HG03520 (cell line): ENCODE results near the gene TMED8.
"Not testable (repeated sequence)": the region's sequence is repeated elsewhere in the genome, so short reads cannot be mapped to it uniquely, and the experiment has no call there.

ENCODE experiments used
- ATAC-seq: cut with Tn5 transposase; IDR thresholded peaks from one replicate; pipeline ENCODE4 v1.9.1; 2021; ENCODE audit warnings: mild to moderate bottlenecking, moderate library complexity; ENCODE audit not compliant: unreplicated experiment

The TMED8 gene

DNA sequence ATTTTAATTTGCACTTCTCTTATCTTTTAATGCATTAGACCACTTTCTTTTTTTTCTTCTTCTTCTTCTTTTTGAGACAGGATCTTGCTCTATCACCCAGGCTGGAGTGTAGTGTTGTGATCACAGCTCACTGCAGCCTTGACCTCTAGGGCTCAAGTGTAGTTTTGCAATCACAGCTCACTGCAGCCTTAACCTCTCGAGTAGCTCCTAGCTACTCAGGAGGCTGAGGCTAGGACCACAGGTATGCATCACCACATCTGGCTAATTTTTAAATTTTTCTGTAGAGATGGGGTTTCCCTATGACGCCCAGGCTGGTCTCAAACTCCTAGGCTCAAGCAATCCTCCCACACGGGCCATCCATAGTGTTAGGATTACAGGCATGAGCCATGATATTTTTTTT lies 12.7 kb downstream of the TMED8 start:
- no peak for ATAC-seq

DNA sequence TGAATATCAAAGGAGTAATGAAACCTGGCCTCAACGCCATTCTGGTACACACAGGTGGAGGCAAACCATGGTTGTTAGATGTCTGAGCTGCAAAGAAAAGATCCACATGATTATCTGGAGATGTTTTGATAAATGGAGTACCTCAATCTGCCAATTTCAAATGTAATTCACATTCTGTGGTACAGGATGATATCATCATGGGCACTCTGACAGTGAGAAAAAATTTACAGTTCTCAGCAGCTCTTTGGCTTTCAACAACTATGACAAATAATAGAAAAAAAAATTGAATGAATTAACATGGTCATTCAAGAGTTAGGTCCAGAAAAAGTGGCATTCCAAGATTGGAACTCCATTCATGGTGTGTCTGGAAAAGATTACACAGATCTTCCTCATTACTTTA lies 17.3 kb downstream of the TMED8 start:
- ATAC-seq: no peak

DNA sequence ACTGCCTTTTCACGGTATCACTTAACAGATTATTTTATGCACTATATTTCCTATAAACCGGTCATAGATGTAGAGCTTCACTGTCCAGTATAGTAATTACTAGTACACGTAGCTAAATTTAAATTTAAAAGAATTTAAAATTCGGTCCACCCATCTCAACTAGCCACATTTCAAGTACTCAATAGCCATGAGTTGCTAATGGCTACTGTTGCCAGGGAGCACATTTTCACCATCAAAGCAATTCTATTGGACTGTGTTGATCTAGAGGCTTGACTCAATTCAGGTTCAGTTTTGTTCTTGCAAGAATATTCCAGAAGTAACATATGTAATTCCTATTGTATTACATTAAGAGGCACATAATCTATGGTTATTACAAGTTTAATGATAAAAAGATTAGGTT lies 20.0 kb downstream of the TMED8 start:
- ATAC-seq: no peak

DNA sequence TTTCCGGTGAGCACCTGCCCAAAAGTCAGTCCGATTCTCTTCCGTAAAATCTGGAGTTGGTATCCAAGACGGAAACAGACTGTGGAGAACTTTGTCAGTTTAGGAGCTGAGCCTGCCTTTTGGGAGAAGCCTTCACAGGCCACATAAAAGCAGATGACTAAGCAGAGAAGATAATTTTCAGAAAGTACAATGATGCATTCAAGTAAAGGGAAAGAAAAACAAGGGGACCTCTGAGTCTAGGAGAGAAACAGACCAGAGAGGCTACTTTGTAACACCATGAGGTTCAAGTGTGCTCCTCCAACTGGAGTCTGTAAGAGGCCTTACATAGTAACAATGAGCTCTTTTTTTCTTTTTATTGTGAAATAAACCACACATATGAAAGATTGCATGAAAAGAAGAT lies 21.1 kb downstream of the TMED8 start:
- ATAC-seq: no peak

DNA sequence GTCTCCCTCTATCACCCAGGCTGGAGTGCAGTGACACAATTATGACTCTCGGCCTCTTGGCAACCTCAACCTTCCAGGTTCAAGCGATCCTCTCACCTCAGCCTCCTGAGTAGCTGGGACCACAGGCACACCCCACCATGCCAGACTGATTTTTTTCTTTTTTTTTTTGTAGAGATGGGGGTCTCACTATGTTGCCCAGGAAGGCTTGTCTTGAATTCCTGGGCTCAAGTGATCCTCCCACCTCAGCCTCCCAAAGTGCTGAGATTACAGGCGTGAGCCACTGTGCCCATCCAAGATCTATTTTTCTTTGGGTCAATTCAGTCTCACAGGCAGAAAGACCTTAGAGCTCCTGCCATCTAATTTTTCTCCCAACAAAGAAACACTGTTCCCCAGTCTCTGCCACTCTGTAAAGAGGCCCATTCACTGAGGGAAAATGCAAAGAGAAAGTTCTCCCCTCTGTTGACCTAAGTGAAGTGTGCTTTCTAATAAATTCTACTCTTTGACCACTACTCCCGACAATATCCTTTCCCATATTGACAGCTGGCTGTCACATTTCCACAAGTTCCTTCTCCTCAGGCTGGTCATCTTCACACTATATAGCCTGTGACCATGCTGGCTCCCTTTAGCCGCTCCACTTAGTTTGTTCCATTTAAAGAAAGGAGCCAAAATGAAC lies 23.3 kb downstream of the TMED8 start:
- no peak for ATAC-seq

DNA sequence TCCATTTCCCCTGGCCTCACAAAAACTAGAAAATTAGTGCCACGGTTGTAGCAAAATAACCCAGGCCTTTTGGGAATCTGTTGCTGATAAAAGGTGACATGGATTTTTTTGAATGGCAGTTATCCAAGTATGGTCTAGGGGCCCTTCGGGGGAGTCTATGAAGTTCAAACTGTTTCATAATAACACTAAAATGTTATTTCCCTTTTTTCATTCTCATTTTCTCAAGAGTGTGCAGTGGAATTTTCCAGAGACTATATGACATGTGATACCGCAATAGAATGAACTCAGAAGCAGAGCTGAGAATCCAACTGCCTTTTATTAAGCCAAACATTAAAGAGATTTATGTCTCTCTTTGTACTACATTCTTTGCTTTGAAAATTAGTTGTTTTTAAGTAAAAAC lies 29.1 kb downstream of the TMED8 start:
- no peak for ATAC-seq

DNA sequence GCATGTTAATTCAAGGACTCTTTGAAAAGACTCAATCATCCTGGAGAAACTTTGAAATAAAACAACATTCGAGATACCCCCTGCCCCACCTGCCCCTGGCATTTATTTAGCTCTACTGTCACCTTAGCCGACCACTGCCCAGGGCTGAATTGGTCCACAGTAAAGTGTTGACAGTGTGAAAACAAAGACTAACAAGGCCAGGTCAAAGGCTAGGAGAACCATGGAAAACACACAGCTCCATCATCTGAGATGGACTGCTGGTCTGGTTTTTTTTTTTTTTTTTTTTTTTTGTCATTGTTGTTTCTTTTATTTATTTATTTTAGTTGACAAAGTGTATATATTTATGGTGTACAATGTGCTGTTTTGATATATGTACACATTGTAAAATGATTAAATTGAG lies 30.4 kb downstream of the TMED8 start:
- no peak for ATAC-seq

DNA sequence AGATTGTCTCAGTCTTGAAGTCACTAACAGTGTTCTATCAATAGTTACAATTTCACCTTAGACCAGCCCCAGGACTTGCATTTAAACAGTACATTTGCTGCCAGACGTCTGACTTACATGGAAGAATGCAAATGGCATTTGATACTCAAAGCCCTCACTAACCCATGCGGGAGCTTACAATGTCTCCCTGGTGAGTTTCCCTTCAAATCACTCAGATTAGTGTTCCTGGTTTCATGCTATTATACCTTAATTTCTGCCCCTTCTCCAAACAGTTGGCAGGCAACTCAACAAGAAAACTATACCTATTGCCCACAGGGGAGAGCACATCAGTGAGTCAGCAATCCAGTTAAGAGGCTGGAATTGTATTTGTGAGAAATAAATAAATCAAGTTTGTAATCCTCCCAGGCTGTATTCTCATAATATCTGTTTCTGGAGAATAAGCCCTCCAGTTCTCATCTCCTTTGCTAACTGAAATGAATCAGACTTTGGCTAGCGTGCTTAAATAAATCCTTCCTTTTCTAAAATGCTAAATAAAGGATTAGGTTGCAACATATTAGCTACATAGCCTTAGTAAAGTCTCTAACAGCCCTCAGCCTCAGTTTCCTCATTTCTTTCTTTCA lies 32.4 kb downstream of the TMED8 start:
- no peak for ATAC-seq

DNA sequence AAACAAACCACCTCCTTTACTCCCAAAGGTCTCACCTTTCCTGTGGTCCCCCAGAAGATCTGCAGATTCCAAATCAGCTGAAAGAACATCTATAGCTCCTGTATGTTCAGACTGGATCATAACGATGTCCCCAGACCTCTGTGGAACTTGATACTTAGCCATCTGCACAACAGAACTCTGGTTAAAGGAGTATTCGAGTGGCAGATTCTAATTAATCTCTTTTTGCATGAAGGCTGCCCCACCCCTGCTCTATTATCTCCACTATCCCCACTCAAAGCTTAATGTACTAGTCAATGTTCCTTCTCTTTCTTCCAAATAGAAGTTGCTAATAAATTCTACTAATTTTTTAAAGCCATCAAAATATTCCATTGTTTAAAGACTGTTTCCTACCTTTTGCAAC lies 33.2 kb downstream of the TMED8 start:
- no peak for ATAC-seq

DNA sequence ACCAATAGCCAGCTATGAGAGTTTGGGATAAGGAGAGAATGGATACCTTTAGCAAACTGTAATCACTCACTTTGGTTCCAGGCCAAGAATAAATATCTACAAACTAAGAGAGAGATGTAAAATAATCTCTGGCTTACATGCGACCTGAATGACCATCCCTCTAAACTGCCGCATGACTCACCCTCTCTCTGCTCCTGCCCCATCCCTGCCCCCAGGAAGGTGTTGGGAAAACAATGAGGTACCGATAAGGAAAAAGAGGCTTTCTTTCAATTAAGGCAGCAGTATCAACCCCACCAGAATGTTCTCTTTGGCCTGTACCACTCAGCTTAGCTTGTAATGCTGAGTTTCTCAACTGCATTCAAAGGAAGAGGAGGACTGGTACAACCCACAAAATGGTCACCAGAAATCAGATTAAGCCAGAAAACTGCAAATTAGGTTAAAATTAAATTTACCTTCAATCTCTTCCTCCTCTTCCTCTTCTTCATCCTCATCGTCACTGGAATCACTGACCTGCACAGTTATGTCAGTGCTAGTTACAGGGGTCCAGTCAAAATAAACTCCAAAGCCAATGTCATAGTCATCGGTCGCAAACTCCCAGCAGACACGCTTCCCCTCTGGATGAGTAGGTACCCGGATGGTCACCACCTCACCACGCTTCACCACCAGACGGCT lies 34.0 kb downstream of the TMED8 start:
- no peak for ATAC-seq

DNA sequence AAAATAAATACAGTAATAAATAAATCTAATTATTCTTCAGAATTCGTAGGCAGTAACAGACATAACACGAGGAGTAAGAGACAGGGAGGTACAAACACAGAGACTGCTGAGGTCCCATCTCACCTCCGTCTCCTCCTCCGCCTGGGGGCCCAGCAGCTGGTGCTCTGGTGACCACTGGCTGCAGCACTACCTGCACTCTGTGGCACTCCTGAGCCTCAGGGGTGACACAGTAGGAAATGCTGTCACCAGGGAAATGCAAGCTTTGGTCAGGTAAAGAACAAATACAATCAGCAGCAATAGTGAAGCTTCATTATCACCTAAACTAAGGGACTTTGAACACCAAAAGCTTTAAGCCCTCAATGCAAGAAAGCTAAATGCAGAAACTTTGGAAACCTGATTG lies 36.5 kb downstream of the TMED8 start:
- ATAC-seq: no peak

DNA sequence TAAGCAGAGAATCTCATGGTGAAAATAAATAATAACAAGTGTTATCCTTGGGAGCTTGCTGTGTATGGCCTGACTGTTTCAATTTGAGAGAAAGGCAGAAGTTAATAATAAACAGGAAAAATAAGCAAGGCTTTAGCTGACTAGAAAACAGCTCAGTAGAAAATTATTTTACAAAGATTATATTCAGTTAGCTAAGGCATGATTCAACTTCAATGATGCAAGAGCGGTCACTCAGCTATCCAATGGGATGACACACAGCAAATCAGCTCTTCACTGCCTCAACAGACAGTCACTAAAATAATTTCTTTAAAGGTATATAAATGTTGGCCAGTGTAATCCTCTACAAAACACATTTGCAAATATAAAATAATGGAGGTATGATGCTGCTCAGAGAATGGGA lies 37.5 kb downstream of the TMED8 start:
- ATAC-seq: no peak

DNA sequence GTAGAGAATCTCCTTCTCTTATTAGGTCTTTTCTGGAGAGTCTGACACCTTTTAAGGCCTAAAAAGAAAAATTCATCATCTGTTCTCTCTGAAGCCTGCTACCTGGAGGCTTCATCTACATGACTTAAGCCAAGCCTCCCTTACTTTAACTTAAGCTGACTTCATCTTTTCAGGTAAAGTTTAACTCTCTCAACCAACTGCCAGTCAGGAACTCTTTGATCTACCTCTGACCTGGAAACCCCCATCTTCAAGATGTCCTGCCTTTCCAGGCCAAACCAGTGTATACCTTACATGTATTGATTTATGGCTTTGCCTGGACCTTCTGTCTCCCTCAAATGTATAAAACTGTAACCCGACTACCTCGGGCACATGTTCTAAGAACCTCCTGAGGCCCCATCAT lies 38.6 kb downstream of the TMED8 start:
- no peak for ATAC-seq

DNA sequence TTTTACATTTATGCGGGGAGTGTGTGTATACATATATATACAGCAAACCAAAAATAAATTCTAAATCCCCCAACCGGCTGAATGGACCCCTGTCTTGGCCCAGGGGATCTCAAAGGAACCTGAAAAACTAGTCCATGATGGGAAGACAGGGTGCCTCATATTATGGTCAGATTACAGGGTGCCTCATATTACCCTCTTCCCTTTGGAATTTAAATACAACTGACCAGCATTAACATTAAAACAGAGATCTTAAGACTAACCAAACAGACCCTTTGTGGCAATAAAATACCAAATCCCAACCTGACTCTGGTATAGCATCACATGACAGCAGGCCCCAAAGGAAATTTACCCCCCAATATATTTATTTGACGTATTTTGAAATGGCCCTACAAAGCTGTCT lies 39.0 kb downstream of the TMED8 start:
- ATAC-seq: no peak

DNA sequence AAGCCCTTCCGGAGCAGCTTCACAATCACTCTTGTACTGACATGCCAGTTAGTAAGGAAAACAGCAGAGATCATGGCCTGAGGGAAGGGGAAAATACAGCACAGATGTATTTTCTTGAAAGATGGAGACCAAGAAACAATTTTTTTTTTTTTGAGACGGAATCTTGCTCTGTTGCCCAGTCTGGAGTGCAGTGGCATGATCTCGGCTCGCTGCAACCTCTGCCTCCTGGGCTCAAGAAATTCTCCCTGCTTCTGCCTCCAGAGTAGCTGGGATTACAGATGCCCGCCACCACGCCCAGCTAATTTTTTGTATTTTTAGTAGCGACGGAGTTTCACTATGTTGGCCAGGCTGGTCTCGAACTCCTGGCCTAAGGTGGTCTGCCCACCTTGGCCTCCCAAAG lies 39.6 kb downstream of the TMED8 start:
- ATAC-seq: not testable (repeated sequence)

DNA sequence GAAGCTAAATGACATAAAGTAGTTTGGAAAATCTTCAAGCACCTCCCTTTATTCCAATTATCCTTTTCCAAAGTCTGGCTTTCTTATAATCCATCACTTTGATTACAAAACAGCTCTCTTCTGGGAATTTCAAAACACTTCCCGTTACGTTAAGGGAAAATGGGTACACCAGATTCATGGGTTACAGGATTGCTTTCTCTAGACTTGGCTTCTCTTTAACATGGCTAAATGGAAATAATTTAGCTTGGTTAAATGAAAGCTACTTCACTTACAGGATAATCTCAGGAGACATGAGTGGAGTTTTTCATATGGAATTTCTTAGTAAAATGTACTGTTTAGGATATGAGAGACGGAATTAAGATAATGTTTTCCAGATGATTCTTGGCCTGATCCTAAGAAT lies 41.3 kb downstream of the TMED8 start:
- ATAC-seq: no peak

DNA sequence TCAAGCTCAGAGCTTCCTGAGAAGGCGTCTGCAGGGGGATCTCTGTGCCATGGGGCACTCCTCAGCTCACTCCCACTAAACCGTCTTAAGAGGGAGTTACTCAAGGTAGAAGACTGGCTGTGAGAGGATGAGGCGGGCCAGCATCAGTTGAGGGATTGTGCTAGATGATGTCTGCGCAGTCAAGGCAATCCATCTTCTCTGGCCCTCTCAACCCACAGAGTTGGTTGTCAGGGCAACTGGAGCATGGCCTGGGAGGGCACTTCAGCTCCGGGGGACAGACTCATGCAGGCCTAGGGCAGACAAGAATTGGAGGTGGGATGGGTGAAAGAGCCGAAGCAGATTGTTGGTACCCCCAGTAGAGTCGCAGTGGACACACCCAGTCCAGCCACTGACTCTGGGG lies 47.0 kb downstream of the TMED8 start:
- ATAC-seq: no peak

DNA sequence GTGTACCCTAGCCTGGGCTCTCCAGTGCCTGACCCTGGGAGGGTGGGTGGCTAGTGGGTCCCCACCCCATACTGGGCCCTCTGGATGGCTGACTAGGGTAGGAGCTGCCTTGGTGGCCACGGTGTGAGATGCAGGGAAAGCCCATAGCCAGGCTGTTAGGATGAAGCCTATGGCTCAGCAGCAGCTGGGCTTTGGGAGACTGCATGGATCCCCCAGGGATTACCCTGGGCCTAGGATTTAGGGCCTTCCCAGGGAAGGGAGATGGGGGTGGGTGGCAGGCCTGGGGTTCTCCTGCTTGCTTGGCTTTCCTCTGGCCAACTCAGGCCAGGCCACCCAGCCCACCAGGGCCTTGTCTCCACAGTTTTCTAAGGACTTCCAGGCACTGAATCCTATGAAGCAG lies 49.8 kb downstream of the TMED8 start:
- ATAC-seq: no peak

DNA sequence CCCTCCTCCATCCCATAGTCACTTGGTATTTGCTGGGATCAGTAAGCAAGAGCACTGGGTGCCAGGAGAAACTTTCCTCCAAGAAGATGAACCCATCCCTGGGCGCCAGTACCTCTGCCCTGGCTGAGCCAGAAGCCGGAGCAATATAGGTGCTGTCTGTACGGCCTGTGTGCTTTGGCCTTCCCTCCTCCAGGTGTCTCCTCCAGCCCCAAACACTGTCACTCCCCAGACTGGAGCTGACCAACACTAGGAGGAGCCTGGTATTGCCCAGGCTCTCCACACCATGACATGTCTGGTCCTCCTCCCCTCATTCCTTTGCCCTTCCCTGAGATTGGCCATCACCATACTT lies 51.2 kb downstream of the TMED8 start:
- no peak for ATAC-seq

DNA sequence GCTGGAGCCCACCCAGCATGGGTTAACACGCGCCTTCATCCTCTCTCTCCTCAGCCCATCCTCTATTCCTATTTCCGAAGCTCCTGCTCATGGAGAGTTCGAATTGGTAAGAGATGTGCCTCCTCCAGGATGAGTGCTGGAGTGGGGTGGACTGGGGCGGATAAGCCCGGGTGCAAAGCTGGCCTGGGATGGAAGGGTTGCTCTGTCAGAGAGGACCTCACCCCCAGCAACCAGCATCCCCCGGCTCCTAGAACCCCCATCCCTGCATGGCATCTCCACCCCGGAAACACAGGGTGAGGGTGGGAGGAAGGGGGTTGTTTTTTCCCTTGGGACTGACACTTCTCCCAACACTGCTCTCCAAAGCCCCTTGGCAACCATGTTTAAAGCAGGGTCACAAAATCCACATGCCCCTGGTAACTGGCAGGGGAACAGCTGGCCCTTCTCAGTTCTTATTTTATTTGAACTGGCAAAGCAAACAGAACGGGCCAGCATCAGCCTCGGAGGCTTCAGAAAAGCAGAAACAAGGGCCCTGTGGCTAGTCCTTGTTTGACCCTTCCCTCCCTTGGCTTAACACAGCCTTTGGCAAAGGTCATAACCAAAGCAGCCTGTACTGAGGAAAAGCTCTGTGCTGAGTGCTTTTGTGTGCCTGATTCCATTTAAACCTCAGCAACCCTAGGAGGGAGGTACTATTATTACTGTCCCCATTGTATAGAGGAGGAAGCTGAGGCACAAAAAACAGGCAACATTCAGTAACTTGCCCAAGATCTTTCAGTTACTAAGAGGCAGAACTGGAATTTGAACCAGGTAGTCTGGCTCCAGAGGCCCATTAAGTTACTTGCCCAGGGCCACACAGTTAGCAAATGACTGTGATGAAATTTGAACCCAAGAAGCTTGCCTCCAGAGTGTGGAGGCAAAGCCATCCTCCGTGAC lies 51.8 kb downstream of the TMED8 start:
- ATAC-seq: no peak

DNA sequence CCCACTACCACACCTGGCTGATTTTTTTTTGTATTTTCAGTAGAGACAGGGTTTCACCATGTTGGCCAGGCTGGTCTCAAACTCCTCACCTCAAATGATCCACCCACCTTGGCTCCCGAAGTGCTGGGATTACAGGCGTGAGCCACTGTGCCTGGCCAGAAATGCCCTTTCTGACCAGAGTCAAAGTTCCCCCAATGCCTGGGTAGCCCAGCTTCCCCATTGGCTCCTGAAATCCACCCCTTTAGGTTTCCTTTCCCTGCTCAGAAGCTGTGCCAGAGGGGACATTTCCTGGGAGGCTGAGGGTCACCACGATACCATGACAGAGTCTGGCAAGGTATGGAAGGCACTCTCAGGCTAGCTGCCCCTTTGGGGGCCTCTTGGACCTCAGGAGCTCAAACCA lies 52.6 kb downstream of the TMED8 start:
- ATAC-seq: no peak

DNA sequence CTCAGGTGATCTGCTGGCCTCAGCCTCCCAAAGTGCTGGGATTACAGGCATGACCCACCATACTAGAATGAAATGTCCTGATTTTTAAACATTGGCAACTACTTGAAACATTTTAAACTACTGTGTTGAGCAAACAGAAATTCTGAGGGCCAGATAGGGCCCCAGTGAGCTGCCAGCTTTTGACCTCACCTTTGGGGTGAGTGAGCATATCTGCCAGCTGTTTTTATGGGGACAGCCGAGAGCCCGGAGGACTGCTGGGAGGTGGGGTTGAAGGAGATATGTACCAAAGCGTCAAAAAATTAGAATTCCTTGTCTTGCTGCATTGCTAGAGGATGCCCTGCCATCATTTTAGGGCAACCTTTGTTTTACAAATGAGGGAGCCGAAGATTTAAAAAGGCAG lies 53.3 kb downstream of the TMED8 start:
- no peak for ATAC-seq
